Central memory CD8-positive, alpha-beta T cell (primary cell): ENCODE data around the gene SCFD2.

Experiments used
- ATAC-seq: fragments of 150-1000 bp; cut with Tn5 transposase; replicated peaks from 2 replicates; pipeline ENCODE4 v1.10.0; 2022; ENCODE audit warnings: mild to moderate bottlenecking, moderate FRiP score, moderate number of reproducible peaks; ENCODE audit not compliant: poor library complexity, severe bottlenecking; ENCODE audit errors: extremely low read depth
- DNase-seq, 2 donors: peaks; one replicate each; pipeline ENCODE4 v3.0.0; 2021; ENCODE audit warnings: low spot score in 2 of 2
- H3K27ac Mint-ChIP-seq: one replicate; pipeline ENCODE4 v1.8.0; 2022; ENCODE audit warnings: low read depth, mild to moderate bottlenecking, moderate library complexity, mixed read lengths
- H3K27me3 Mint-ChIP-seq: one replicate; pipeline ENCODE4 v1.8.0; 2022; ENCODE audit warnings: mixed read lengths
- H3K36me3 Mint-ChIP-seq: one replicate; pipeline ENCODE4 v1.8.0; 2022; ENCODE audit warnings: mild to moderate bottlenecking, moderate library complexity, mixed read lengths; ENCODE audit not compliant: insufficient read depth
- H3K4me1 Mint-ChIP-seq: one replicate; pipeline ENCODE4 v1.8.0; 2022; ENCODE audit warnings: mixed read lengths
- H3K4me3 Mint-ChIP-seq: one replicate; pipeline ENCODE4 v1.8.0; 2022; ENCODE audit warnings: mild to moderate bottlenecking, moderate library complexity, mixed read lengths
- H3K9me3 Mint-ChIP-seq: one replicate; pipeline ENCODE4 v1.8.0; 2022; ENCODE audit warnings: mixed read lengths

Gene SCFD2

GRCh38 chr4:52862639-52863161 is 503.2 kb downstream of the SCFD2 start:
- no peak for DNase-seq
- Mint-ChIP-seq H3K27me3 (peaks cover 40% of the 10 kb centered on the region), H3K9me3 (no peaks in the 10 kb centered on the region)

GRCh38 chr4:52861879-52862616 is 503.8 kb downstream of the SCFD2 start, which contains the start of gene RASL11B:
TSS of gene RASL11B (plus strand) at chr4:52862317. CDS start at chr4:52862508, 191 bp downstream.
- Mint-ChIP-seq H3K4me1 (peaks cover 10% of the 10 kb centered on the region), H3K36me3 (no peaks in the 10 kb centered on the region), H3K27me3 (peaks cover 47% of the 10 kb centered on the region), H3K4me3 (peak within 1 kb of the TSS; percentile 71), H3K9me3 (no peaks in the 10 kb centered on the region), H3K27ac (no peak within 1 kb of the TSS)
- ATAC-seq (peak; percentile 93), DNase-seq (peak; percentile 63 to 75)

More at GRCh38 chr4:52862639-52863161, 503.2 kb downstream of the SCFD2 start:
- ATAC-seq: no peak
- Mint-ChIP-seq H3K36me3 (no peaks in the 10 kb centered on the region), H3K4me1 (peaks cover 10% of the 10 kb centered on the region), H3K27ac (no peak overlapping the region), H3K4me3 (peak overlapping the region; percentile 71)

GRCh38 chr4:52861171-52861823 is 504.6 kb downstream of the SCFD2 start:
- no peaks in the 10 kb centered on the region for H3K36me3 Mint-ChIP-seq
- peaks cover 54% of the 10 kb centered on the region for H3K27me3 Mint-ChIP-seq
- ATAC-seq (no peak), DNase-seq (no peak)
- H3K4me1 Mint-ChIP-seq: peaks cover 10% of the 10 kb centered on the region
- H3K9me3 Mint-ChIP-seq: no peaks in the 10 kb centered on the region
- H3K27ac Mint-ChIP-seq: no peak overlapping the region
- H3K4me3 Mint-ChIP-seq: peak overlapping the region; percentile 71

GRCh38 chr4:52860361-52860760 is 505.5 kb downstream of the SCFD2 start:
- Mint-ChIP-seq H3K27ac (no peak overlapping the region), H3K36me3 (no peaks in the 10 kb centered on the region), H3K27me3 (peaks cover 58% of the 10 kb centered on the region), H3K4me3 (no peak overlapping the region), H3K4me1 (peaks cover 10% of the 10 kb centered on the region), H3K9me3 (no peaks in the 10 kb centered on the region)
- ATAC-seq (no peak), DNase-seq (no peak)

GRCh38 chr4:52856801-52857200 is 509.1 kb downstream of the SCFD2 start:
- Mint-ChIP-seq H3K27ac (no peak overlapping the region), H3K9me3 (no peaks in the 10 kb centered on the region), H3K27me3 (peaks cover 64% of the 10 kb centered on the region), H3K4me1 (peaks cover 10% of the 10 kb centered on the region), H3K4me3 (no peak overlapping the region), H3K36me3 (no peaks in the 10 kb centered on the region)
- DNase-seq: no peak
- ATAC-seq: no peak

- H3K27ac Mint-ChIP-seq: no peak overlapping the region
- H3K27me3 Mint-ChIP-seq: peaks cover 34% of the 10 kb centered on the region
- no peak overlapping the region for H3K4me3 Mint-ChIP-seq
- DNase-seq (no peak), ATAC-seq (no peak)
- H3K9me3 Mint-ChIP-seq: no peaks in the 10 kb centered on the region
- no peaks in the 10 kb centered on the region for H3K36me3 Mint-ChIP-seq
- no peaks in the 10 kb centered on the region for H3K4me1 Mint-ChIP-seq
Observed at GRCh38 chr4:52853351-52853750, 512.5 kb downstream of the SCFD2 start.

GRCh38 chr4:52852711-52853110 is 513.1 kb downstream of the SCFD2 start:
- Mint-ChIP-seq H3K4me1 (no peaks in the 10 kb centered on the region), H3K36me3 (no peaks in the 10 kb centered on the region), H3K27ac (no peak overlapping the region), H3K4me3 (no peak overlapping the region), H3K9me3 (no peaks in the 10 kb centered on the region), H3K27me3 (peaks cover 27% of the 10 kb centered on the region)
- DNase-seq (no peak), ATAC-seq (no peak)

GRCh38 chr4:52852041-52852440 is 513.8 kb downstream of the SCFD2 start:
- no peaks in the 10 kb centered on the region for H3K9me3 Mint-ChIP-seq
- H3K27me3 Mint-ChIP-seq: peaks cover 20% of the 10 kb centered on the region
- no peak for DNase-seq
- ATAC-seq: no peak
- H3K4me3 Mint-ChIP-seq: no peak overlapping the region
- no peak overlapping the region for H3K27ac Mint-ChIP-seq
- no peaks in the 10 kb centered on the region for H3K4me1 Mint-ChIP-seq
- H3K36me3 Mint-ChIP-seq: no peaks in the 10 kb centered on the region

- H3K27me3 Mint-ChIP-seq: peaks cover 9% of the 10 kb centered on the region
- H3K4me3 Mint-ChIP-seq: no peak overlapping the region
- H3K27ac Mint-ChIP-seq: no peak overlapping the region
- DNase-seq (no peak), ATAC-seq (no peak)
- H3K9me3 Mint-ChIP-seq: no peaks in the 10 kb centered on the region
- no peaks in the 10 kb centered on the region for H3K36me3 Mint-ChIP-seq
- no peaks in the 10 kb centered on the region for H3K4me1 Mint-ChIP-seq
Observed at GRCh38 chr4:52850406-52851124, 515.3 kb downstream of the SCFD2 start.

GRCh38 chr4:52848254-52848653 is 517.6 kb downstream of the SCFD2 start:
- no peak for ATAC-seq

GRCh38 chr4:52846502-52846901 is 519.4 kb downstream of the SCFD2 start:
- Mint-ChIP-seq H3K36me3 (no peaks in the 10 kb centered on the region), H3K9me3 (no peaks in the 10 kb centered on the region), H3K27me3 (peaks cover under 1% of the 10 kb centered on the region), H3K4me3 (no peak overlapping the region), H3K4me1 (no peaks in the 10 kb centered on the region), H3K27ac (no peak overlapping the region)
- ATAC-seq: no peak
- no peak for DNase-seq

More at GRCh38 chr4:52848254-52848653, 517.6 kb downstream of the SCFD2 start:
- Mint-ChIP-seq H3K36me3 (no peaks in the 10 kb centered on the region), H3K9me3 (no peaks in the 10 kb centered on the region), H3K27me3 (peaks cover 9% of the 10 kb centered on the region), H3K4me1 (no peaks in the 10 kb centered on the region), H3K4me3 (no peak overlapping the region), H3K27ac (no peak overlapping the region)
- no peak for DNase-seq

GRCh38 chr4:52844596-52844995 is 521.3 kb downstream of the SCFD2 start:
- Mint-ChIP-seq H3K36me3 (peaks cover under 1% of the 10 kb centered on the region), H3K27ac (no peak overlapping the region), H3K9me3 (no peaks in the 10 kb centered on the region), H3K4me1 (no peaks in the 10 kb centered on the region), H3K4me3 (no peak overlapping the region), H3K27me3 (no peaks in the 10 kb centered on the region)
- ATAC-seq (no peak), DNase-seq (no peak)
